IPS-18c (cell line): ENCODE measurements around the gene PSMB7.

ENCODE experiments used
- H3K4me3 ChIP-seq: 2 replicates; pipeline ENCODE4 v1.7.0; 2013; ENCODE audit warnings: low read depth, mild to moderate bottlenecking, low read length, moderate library complexity; ENCODE audit not compliant: insufficient read depth
- H3K9me3 ChIP-seq: one replicate; pipeline ENCODE4 v1.6.1; 2013; ENCODE audit warnings: mild to moderate bottlenecking, low read length, moderate library complexity; ENCODE audit not compliant: control insufficient read depth, insufficient read depth

Gene PSMB7

DNA sequence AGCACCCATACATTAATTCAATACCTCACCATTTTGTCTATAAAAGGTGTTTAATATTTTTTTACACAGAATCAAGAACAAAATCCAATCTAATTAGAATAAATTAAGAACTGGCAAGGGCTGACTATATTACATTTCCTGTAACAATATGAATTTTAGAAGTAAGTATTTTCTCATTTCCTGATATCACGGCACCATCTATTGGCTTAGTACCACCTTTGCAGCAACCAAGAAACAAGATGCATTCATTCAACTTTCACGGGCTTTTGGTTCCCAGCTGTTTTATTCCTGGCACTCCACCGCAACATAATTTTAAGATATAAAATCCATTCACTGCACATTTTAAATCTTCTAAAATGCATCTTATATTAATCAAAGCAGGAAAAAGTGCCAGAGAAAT, 20.6 kb downstream of the PSMB7 start:
- no peaks in the 10 kb centered on the region for H3K9me3 ChIP-seq
- H3K4me3 ChIP-seq, result no peak overlapping the region

DNA sequence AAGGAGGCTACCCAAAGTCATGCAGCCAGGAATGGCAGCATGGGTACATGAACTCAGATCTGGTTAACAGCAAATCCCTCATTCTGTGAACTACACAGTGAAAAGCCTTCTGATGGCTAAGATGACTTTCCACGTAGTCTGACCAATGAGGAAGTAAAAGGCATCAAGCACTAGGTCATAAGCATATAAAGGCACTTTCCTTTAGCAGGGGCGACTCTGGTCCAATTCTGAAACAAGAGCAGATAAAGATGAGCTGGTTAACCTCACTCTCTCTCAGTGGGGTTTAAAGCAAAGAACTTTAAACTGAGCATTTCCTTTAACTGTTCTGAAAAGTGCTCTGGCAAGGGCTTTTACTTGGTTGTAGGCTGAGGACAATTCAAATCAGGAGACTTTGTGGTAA, 21.1 kb downstream of the PSMB7 start:
- no peak overlapping the region for H3K4me3 ChIP-seq

DNA sequence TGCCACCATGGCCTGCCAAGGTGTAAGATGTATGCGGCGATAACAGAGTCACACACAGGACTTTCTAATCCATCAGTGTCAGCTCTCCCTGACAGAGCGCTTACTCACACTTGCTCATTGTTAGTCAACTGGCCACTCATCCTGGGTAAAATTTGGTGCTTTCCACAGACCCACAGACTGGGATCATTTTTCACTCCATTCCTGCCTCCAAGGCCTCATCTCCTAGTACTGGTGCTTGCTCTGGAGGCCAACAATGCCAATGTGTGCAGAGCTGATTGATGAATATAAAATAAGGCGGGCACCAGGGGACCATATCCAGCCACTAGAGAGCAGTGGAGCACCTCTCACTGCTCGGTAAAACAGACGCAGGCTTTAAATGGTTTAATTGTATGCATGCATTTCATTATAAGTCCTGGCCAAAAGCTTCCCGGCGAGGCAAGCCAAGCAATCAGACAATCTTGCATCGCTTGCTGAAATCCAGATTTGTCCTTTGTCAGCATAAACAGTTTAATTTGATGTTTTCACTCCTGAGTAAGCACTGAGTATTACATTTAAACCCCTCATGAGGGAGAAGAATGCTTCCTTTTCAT, 22.3 kb downstream of the PSMB7 start:
- Histone ChIP-seq H3K4me3 (no peak overlapping the region), H3K9me3 (no peaks in the 10 kb centered on the region)

More for the DNA sequence above, 21.1 kb downstream of the PSMB7 start:
- H3K9me3 ChIP-seq, result no peaks in the 10 kb centered on the region

DNA sequence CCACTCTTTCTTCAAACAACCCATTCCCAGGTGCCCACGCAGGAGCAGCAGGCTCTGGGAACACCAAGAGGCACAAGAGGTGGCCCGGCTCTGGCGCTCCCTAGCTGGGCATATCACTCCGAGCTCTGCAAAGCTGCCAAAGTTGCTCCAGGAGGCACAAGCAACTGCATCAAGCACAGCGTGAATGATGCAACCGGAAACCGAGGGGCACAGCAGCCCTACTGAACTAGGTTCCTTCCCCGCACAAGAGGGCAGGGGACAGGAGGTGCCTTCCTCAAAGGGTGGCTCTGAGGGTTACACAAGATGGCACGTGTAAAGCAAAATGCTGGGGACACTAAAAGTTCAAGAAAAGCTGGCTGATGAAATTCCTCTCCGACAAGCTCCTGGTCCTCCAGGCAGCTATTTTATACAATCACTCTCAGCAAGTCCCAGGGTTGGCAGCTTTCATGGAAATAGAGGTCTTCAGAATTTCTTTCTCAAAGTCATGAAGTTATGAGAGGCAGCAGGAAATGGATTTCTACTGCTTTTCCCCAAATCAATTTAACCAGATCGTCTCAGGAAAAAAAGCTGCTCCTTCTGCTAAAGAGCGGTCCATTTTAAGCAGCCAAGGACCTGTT, 22.9 kb downstream of the PSMB7 start:
- H3K9me3 ChIP-seq, result no peaks in the 10 kb centered on the region
- no peak overlapping the region for H3K4me3 ChIP-seq

DNA sequence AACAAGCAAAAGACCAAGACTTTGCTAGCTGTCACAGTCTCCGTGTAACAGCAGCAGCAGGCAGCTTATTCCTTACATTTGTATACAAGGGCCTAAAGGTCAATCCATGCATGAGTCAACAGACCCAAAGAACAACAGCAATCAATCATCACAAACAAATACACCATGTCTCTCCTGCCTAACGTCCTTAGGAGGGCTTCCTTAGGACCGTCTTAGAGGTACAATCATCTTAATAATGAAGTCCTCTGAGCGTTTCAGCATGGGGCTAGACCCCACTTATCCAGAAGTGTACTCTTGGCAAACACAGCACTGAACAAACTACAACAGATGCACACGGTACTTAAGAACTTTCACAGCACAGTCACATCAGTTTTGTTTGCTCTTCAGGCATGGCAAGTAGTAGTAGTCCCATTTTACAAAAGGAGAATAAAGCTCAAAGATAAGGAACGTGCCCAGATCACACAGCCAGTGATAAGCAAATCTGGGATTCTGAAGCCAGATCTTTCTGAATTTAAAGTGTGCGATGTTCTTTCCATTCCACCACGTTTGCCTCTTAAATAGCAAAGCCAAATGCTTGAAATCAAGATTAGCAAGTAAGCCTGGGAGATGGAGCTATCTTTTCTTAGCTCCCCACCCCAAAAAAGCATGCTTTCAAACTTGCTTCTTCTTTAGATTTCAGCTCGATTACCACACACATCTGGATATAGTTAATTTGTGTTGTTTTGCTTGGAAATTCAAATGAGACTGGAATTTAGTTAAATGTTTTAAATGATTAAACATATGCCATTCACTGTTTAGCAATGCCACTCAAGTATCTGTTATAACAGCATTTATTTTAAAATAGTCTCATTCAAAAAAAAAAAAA, 24.2 kb downstream of the PSMB7 start:
- no peaks in the 10 kb centered on the region for H3K9me3 ChIP-seq
- no peak overlapping the region for H3K4me3 ChIP-seq

DNA sequence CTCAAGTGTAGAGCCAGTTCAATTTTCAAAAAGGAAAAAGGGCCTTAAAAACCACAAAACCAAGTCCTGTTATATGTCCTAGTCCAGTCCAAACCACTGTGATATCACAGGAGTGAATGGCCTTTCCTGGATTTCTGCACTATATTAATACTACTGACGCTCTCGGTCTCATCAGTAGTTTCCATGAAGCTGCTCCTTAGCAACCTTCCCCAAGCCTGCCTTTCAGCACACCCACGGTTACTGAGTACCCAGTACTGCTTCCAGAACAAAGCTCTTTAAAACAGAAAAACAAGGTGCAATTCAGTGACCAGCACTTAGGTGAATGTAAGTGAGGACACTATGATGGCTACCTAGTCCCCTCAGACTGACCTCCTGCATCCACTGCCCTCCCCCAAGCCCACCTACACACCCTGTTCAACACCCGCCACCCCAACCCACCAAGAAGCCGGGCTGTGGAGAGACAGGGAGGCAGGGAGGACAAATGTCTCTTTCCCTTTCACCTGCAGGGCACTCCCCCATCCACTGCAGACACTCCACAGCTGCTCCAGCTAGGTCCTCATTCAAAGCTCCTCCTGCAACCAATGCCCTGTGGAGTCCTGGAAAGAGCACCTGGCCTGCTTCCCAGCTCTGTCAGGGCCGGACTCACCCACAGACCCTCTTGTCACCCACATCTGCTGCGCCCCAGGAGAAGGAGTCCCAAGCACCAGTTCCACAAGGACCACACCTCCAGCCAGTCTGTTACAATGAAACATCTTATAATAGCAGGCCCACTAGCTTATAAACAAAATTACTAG, 25.9 kb downstream of the PSMB7 start:
- no peaks in the 10 kb centered on the region for H3K9me3 ChIP-seq
- H3K4me3 ChIP-seq, result no peak overlapping the region

DNA sequence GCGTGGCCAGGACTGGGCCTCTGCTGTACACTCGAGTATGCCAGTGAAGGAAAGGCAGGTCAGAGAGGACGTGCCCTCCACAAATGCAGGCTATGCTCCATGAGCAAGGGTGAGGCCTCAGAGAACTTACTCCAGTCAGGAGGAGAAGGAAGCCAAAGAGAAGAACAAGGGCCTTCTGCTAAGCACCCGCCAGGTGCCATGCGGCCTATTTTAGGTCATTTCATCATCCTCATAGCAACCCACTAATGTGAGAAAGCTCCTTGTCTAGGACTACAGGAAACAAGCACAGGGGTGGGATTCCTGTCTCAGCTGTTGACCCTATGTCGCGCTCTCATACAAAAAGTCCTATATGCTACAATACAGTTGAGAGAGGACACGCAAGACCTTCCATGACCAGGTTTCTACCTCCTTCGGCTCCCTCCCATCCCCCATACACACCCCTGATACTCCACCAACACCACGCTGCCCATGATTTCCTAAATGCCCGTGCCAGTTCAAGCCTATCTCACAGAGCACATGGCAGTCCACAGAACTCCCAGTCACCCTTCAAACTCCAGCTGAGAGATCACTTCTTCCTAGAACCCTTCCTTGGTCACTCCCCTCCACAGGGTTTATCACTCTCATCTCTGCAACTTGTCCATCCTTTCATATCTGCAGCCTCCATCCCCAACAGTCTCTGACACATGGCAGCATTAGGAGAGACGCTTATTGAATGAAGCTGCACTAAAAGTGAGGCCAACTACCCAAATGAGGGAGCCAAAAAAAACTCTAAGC, 26.8 kb downstream of the PSMB7 start:
- Histone ChIP-seq H3K9me3 (no peaks in the 10 kb centered on the region), H3K4me3 (no peak overlapping the region)

DNA sequence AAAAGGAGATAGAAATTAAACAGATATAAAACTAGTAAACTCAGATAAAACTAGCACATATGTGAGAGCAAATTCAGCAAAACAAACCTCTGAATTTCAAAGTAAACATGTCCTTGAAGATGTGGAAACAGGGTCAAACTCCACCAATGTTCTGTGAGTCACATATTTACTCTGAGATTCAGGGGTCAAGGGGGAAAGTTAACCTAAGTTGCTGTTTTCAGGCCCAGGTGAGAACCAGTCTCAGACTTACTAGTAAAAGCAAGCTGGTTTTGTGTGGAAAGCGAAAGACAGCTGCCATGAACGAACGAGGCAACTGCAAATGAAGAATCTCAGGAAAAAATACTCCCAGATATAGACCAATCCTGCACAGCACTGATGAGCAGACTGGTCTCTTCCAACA, 29.0 kb downstream of the PSMB7 start:
- H3K4me3 ChIP-seq, result no peak overlapping the region
- H3K9me3 ChIP-seq, result no peaks in the 10 kb centered on the region

DNA sequence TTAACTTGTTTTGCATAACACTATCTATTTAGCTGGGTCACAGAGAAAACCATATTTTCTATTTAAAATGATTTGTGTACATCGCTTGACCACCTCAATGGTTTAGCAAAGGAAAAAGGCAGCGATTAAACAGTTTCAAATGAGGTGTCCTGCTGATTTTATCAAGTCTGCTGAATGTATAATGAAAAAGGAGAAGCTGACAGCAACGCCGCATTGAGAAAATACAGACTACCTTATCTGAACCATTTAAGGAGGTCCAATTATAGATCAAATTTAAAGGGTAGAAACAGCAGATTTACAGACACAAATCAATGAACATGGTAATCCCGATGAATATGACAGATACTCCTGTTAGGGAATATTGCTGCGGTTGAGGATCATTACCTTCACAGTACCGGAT, 29.6 kb downstream of the PSMB7 start:
- H3K4me3 ChIP-seq, result no peak overlapping the region
- no peaks in the 10 kb centered on the region for H3K9me3 ChIP-seq

DNA sequence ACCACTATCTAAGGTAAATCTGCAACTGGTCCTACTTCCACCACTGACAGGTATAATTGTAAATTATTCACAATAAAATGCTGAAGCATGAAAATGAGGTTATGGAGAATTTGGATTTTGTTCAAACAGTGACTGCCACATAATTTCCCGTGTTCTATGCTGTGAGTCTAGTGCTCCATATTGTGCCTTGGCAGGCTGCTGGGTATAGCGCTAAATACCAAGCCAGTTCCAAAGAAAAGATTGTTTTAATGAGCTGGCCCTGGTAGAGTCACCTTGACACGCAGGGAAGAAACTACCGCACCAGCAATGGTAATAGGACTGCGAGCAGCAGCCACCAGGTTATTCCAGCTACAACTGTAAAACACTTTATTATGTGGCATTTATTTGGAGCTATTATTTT, 30.4 kb downstream of the PSMB7 start:
- Histone ChIP-seq H3K4me3 (no peak overlapping the region), H3K9me3 (no peaks in the 10 kb centered on the region)

DNA sequence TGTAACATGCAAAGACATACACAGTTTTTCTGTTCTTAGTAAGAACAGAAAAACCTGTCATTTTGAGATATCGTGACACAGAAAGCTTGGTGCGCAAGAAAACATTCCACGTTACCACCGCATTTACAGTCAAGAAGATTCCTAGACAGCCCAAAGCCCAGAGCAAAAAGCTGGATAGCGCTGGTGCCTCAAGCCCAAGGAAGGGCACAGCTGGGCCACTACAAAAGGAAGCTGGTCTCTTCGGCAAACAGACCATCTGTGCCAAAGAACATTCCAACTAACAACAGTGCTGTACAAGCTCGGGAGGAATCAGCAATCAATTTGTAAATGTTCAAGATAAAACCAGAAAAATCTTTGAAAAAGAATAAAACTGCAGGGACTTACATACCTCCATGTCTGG, 31.0 kb downstream of the PSMB7 start:
- Histone ChIP-seq H3K4me3 (no peak overlapping the region), H3K9me3 (no peaks in the 10 kb centered on the region)

DNA sequence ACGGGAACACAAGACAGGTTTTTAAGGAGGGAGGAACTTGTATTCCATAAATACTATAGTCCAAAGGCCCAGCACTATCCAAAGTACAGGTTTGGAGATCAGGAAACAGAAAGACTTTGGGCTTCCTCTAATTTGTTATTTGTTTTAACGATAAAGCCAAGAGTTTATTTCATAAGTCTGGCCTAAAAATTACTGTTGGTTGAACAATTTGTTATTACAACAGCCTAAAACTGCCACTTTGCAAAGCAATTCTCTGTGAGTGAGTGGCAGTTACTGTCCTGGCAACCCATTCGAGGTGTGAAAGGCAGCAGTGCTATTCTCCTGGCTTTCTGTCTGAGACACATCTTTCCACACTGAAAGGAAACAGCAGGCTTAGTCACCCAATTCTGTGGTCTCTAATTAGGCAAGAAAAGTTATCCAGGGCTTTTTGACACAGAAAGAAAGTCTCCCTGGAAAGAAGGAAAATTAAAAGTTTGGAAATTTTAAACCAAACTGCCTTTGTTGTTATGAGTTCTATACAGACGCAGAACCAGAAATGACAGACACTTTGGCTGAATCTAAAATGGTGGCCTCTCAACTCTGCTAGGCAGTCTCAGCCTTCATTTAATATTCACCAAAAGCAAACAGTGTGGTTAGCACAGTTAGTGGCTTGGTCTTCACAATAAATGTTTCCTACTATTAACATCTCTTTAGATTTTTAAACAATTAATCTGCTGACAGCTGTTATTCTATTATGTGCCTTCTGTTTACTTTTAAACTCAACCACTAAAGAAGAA, 33.9 kb downstream of the PSMB7 start:
- Histone ChIP-seq H3K9me3 (no peaks in the 10 kb centered on the region), H3K4me3 (no peak overlapping the region)

DNA sequence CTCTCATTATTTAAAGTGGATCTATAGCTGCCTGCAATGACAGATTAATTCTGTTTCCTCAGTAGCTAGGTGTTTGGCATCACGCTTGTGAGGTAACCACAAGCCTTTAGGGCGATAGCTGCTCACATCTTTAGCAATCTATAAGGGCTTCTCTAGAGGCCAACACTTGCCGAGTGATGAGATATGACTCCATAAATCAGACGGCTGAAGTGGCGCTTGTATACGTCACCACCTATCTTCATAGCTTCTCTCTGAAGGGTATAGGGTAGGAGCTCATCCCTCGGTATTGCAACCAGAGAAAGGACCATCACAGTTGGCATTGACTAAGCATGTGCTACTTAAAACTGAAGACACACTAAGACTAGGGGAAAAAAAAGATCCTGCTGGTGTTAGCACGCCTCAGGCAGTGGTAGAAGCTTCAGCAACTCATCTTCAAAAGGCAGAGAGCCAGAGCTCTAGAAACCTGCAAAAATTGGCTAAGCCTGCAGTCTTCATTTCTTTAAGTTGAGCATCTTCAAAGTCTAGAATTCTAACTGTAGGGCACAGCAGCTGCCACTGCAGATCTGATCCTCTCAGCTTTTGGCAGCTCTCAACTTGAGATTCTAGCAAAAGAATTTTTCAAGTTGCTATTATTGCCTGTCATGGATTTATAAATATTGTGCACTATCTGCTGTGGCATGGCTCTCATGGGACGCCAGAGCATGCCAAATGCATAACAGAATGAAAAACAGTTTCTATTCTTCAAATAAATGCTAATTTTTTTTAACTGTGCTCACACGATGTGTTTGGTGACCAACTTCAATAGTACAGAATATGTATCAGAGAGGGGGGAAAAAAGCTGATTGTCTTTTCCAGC, 37.5 kb downstream of the PSMB7 start:
- H3K9me3 ChIP-seq, result no peaks in the 10 kb centered on the region
- H3K4me3 ChIP-seq, result no peak overlapping the region

DNA sequence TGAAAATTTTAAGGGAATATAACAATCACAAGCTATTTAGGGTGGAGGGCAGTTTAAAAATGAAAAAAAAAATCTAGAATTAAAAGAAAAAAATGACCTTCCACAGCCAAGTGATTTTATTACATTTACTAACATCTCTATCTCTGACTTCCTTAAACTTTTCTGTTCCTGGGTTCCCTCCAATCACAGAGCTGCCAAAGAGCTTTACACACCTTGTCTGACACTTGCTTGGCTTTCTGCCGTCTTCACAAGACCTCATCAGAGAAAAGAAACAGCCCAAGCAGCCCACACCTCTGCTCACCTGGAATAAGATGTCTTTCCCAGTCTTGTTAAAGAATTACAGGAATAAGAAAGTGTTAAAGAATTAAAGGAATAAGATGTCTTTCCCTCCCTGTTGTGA, 38.9 kb downstream of the PSMB7 start:
- no peaks in the 10 kb centered on the region for H3K9me3 ChIP-seq
- no peak overlapping the region for H3K4me3 ChIP-seq

DNA sequence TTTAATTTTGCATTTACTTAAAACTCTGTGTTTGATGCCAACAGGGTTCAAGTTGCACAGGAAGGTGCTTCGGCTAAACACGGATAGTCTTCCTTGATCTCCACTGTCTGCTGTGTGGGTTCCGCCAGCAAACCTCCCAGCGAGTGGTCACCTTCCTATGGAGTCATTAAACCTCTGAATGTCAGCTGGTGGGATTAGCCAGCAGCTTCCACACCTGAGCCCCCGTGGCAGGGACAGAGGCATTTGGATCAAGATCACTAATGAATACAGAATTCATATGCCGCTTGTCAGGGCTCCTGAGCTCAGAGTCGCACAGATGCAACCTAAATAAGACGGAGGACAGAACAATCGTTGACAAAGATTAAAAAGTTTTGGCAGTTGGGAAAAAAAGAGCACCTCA, 39.5 kb downstream of the PSMB7 start:
- no peaks in the 10 kb centered on the region for H3K9me3 ChIP-seq
- H3K4me3 ChIP-seq, result no peak overlapping the region

DNA sequence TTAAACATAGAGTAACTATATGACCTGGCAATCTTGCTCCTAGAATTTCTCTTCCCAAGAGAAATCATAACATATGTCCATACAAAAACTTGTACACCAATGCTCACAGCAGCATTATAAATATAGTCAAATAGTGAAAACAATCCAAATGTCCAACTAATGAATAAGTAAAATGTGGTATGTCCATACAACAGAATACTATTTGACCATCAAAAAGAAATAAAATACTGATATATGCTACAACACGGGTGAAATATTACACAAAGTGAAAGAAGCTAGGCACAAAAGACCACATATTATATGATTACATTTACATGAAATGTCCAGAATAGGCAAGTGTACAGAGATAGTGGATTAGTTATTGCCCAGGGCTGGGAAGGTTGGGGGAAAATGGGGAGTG, 41.4 kb downstream of the PSMB7 start:
- H3K4me3 ChIP-seq, result no peak overlapping the region
- no peaks in the 10 kb centered on the region for H3K9me3 ChIP-seq
